GM18951 (cell line): ENCODE data around the gene NUP214.
"Not testable (repeated sequence)": the region's sequence is repeated elsewhere in the genome, so short reads cannot be mapped to it uniquely, and the experiment has no call there.

ENCODE experiments used
- POLR2A ChIP-seq: IDR thresholded peaks from 4 replicates; pipeline ENCODE4 v1.6.1; 2011; ENCODE audit warnings: mild to moderate bottlenecking; ENCODE audit not compliant: insufficient read length, insufficient read depth; ENCODE audit errors: extremely low read depth
- in situ Hi-C: fragments of 300-500 bp; cut with MboI; formaldehyde crosslinking; loops from one replicate; pipeline ENCODE4 v1.12.0; 2022; ENCODE audit warnings: low sequenced_read_pairs, mixed read lengths, inconsistent platforms; ENCODE audit not compliant: unreplicated experiment

Gene NUP214

DNA sequence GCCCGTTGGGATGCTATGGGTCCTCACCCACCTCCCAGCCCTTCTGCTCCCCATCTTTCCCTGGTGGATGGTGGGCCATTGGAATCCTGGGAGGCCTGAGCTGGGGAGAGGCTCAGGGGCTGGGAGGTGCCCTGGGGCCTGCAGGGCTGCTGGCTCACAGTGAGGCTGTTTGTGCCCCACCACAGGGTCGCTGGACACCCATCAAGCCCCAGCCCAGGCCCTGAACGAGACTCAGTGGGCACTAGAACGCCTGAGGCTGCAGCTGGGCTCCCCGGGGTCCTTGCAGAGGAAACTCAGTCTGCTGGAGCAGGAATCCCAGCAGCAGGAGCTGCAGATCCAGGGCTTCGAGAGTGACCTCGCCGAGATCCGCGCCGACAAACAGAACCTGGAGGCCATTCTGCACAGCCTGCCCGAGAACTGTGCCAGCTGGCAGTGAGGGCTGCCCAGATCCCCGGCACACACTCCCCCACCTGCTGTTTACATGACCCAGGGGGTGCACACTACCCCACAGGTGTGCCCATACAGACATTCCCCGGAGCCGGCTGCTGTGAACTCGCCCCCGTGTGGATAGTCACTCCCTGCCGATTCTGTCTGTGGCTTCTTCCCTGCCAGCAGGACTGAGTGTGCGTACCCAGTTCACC, 33.9 kb upstream of the NUP214 start:
- in situ Hi-C loops: no loop called here
- TF ChIP-seq POLR2A: no peak

- in situ Hi-C loops: no loop called here
These were observed 33.4 kb upstream of the NUP214 start for GRCh38 chr9:131092030-131092429.

GRCh38 chr9:131092548-131093440, 32.6 kb upstream of the NUP214 start:
- no peak for TF ChIP-seq POLR2A
- in situ Hi-C loops: no loop called here

More at GRCh38 chr9:131092030-131092429, 33.4 kb upstream of the NUP214 start:
- no peak for TF ChIP-seq POLR2A

DNA sequence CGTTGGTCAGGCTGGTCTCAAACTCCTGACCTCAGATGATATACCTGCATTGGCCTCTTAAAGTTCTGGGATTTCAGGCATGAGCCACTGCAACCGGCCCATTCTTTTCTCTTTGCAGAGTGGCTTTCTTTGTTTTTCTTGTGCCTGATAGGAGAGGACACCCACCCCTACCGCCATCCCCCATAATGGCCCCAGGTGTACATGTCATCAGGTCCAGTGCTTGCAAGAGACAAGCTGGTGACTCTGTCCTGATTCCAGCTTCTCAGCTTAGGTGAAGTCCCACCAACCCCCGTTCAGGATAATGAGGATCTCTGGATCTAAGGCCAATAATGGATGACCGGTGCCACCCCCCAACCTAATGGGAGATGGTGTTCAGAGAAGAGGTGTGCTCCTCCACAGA, 31.4 kb upstream of the NUP214 start:
- no peak for TF ChIP-seq POLR2A

GRCh38 chr9:131094622-131095021, 30.8 kb upstream of the NUP214 start:
- TF ChIP-seq POLR2A: no peak
- in situ Hi-C loops: no loop called here

More for the DNA sequence above, 31.4 kb upstream of the NUP214 start:
- in situ Hi-C loops: no loop called here

GRCh38 chr9:131095666-131096268, 29.6 kb upstream of the NUP214 start:
- no peak for TF ChIP-seq POLR2A
- in situ Hi-C loops: no loop called here

GRCh38 chr9:131096269-131097125, 28.9 kb upstream of the NUP214 start, which contains the start of gene AIF1L:
Gene AIF1L (plus strand): TSS chr9:131096531. CDS start chr9:131096630, 99 bp downstream.
- in situ Hi-C loops: no loop called here
- no peak for TF ChIP-seq POLR2A

DNA sequence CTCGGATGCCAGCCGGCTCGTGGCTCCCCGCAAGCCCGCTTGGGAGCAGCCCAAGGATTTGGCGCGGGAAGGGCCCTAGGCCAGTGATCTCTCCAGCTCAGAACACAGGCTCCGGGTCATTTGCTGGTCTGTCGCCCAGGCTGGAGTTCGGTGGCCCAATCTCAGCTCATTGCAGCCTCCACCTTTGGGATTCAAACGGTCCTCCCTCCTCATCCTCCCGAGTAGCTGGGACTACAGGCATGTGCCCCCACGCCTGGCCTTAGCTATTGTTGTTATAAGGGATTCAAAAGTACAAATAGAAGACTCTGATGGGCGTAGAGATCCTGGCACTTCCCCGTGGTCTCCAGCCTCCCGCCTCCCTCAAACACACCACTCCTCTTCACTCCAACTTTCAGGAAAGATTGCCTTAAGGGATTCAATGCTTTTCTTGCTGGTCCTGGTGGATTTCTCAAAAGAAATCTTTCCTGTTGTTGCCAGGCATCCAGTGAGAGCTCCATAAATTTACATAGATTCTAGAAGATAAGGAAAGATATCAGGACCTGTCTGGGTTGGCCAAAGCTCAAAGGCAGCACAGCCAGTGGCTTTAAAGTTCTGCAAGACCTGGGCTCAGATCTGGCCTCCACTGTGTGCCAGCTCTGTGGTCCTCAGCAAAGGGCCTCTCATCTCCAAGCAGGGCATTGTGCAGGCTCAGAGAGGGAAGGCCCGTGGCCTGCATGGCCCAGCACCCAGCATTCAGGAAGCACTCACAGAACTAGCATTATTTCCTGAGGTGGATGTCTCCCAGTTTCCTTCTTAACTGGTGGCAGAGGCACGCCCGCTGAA, 28.0 kb upstream of the NUP214 start:
- in situ Hi-C loops: no loop called here
- TF ChIP-seq POLR2A: no peak

GRCh38 chr9:131097948-131098278, 27.5 kb upstream of the NUP214 start:
- in situ Hi-C loops: no loop called here
- TF ChIP-seq POLR2A: no peak

- in situ Hi-C loops: no loop called here
- TF ChIP-seq POLR2A: no peak
These were observed 26.8 kb upstream of the NUP214 start for GRCh38 chr9:131098391-131099101.

- no peak for TF ChIP-seq POLR2A
- in situ Hi-C loops: no loop called here
These were observed 26.2 kb upstream of the NUP214 start for GRCh38 chr9:131099102-131099606.

DNA sequence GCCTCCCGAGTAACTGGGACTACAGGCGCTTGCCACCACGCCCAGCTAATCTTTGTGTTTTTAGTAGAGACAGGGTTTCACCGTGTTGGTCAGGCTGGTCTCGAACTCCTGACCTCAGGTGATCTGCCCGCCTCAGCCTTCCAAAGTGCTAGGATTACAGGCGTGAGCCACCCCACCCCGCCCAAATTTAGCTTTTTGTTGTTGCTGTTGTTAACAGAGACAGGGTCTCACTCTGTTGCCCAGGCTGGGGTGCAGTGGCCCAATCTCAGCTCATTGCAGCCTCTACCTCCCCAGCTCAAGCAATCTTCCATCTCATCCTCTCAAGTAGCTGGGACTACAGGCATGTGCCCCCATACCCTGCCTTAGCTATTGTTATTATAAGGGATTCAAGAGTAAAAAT, 25.5 kb upstream of the NUP214 start:
- in situ Hi-C loops: not testable (repeated sequence)
